ENCODE results near the gene NELFE.
"Not testable (repeated sequence)": the region's sequence is repeated elsewhere in the genome, so short reads cannot be mapped to it uniquely, and the experiment has no call there.

NELFE gene

DNA sequence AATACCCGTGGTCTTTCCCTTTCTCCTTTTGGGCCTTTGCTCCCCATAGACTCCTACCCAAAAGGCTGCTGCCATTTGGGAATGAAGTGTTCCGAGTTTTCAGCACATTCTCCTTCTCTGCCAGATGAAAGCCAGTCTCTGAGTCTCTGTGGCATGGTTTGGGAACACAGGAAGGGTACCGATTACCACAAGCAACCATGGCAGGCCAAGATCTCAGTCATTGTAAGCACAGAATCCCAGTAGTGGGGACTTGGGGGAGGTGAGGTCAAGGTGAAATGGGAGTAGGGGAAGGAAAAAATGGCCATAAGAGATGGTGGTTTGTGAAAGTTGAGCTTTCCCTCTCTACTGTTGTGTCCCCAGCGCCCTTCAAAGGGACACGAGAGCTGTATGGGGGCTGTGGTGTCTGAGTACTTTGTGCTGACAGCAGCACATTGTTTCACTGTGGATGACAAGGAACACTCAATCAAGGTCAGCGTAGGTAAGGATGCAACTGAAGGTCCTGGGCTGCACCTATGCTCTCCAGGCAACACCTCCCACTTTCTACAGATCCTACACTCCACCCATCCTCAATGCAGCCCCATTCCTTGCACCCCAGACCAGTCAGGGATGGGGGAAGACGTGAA, 8.7 kb downstream of the NELFE start:
- DNase-seq (ENCODE audit: low read depth in 3 of 3): no peak

GRCh38 chr6:31948753-31949413, 9.9 kb downstream of the NELFE start:
- no peak for DNase-seq (ENCODE audit: low read depth in 3 of 3)

- DNase-seq (ENCODE audit: low read depth in 3 of 3): no peak
Observed at GRCh38 chr6:31948306-31948705, 10.5 kb downstream of the NELFE start.

- DNase-seq (ENCODE audit: low read depth in 3 of 3): no peak
Observed at GRCh38 chr6:31947864-31948263, 10.9 kb downstream of the NELFE start.

DNA sequence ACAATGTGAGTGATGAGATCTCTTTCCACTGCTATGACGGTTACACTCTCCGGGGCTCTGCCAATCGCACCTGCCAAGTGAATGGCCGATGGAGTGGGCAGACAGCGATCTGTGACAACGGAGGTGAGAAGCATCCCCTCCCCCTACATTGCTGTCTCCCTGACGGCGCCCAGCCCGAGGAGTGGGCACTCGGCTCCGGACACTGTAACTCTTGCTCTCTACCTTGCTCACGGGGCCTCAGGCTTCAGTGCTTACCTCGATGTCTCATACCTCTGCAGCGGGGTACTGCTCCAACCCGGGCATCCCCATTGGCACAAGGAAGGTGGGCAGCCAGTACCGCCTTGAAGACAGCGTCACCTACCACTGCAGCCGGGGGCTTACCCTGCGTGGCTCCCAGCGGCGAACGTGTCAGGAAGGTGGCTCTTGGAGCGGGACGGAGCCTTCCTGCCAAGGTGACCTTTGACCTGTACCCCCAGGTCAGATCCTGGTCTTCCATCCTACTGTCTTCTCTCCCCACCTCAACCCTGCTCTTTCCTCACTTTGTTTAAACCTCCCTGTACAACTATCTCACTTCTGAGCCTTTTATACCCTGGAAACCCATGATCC, 11.6 kb downstream of the NELFE start:
- DNase-seq (ENCODE audit: low read depth in 3 of 3): no peak

- DNase-seq (ENCODE audit: low read depth in 3 of 3): no peak
Observed at GRCh38 chr6:31946370-31946885, 12.3 kb downstream of the NELFE start.

- no peak for DNase-seq (ENCODE audit: low read depth in 3 of 3)
Observed at GRCh38 chr6:31945507-31946369, 13.0 kb downstream of the NELFE start, which contains the start of gene CFB. CFB (plus strand) TSS chr6:31946095; CDS start chr6:31946222, 127 bp downstream.

DNA sequence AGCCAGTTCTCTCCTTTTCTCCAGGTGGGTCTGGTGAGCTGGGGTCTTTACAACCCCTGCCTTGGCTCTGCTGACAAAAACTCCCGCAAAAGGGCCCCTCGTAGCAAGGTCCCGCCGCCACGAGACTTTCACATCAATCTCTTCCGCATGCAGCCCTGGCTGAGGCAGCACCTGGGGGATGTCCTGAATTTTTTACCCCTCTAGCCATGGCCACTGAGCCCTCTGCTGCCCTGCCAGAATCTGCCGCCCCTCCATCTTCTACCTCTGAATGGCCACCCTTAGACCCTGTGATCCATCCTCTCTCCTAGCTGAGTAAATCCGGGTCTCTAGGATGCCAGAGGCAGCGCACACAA, 13.6 kb downstream of the NELFE start:
- DNase-seq (ENCODE audit: low read depth in 3 of 3): no peak

DNA sequence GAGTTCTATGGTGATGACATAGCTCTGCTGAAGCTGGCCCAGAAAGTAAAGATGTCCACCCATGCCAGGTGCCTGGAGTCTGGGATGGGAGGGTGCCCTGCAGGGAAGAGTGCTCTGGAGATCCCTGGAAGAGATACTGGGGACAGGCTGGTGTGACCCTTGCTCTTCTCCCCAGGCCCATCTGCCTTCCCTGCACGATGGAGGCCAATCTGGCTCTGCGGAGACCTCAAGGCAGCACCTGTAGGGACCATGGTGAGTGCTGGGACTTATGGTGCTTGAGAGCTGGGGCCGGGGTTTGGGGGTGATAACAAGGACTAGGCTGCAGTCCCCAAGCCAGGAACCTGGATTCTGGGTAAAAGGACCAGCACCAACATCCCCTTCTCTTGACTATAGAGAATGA, 15.0 kb downstream of the NELFE start:
- DNase-seq (ENCODE audit: low read depth in 3 of 3): no peak

- no peak for DNase-seq (ENCODE audit: low read depth in 3 of 3)
Observed at GRCh38 chr6:31940256-31940664, 18.5 kb downstream of the NELFE start.

- no peak for DNase-seq (ENCODE audit: low read depth in 3 of 3)
Observed at GRCh38 chr6:31935823-31936222, 22.9 kb downstream of the NELFE start.

- no peak for DNase-seq (ENCODE audit: low read depth in 3 of 3)
Observed at GRCh38 chr6:31935021-31935420, 23.8 kb downstream of the NELFE start.

DNA sequence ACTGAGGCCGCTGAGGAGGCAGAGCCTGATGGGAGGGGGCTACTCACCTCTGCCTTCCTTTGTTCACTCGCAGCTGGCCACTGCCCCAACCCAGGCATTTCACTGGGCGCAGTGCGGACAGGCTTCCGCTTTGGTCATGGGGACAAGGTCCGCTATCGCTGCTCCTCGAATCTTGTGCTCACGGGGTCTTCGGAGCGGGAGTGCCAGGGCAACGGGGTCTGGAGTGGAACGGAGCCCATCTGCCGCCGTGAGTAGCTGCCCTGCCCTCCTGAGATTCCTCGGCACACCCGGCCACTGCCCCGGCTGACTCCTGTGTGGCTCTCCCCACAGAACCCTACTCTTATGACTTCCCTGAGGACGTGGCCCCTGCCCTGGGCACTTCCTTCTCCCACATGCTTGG, 25.2 kb downstream of the NELFE start:
- DNase-seq (ENCODE audit: low read depth in 3 of 3): no peak

DNA sequence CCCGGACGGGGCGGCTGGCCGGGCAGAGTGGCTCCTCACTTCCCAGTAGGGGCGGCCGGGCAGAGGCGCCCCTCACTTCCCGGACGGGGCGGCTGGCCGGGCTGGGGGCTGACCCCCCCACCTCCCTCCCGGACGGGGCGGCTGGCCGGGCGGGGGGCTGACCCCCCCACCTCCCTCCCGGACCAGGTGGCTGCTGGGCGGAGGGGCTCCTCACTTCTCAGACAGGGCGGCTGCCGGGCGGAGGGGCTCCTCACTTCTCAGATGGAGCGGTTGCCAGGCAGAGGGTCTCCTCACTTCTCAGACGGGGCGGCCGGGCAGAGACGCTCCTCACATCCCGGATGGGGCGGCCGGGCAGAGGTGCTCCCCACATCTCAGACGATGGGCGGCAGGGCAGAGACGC, 26.6 kb downstream of the NELFE start:
- not testable (repeated sequence) for DNase-seq (ENCODE audit: low read depth in 3 of 3)

DNA sequence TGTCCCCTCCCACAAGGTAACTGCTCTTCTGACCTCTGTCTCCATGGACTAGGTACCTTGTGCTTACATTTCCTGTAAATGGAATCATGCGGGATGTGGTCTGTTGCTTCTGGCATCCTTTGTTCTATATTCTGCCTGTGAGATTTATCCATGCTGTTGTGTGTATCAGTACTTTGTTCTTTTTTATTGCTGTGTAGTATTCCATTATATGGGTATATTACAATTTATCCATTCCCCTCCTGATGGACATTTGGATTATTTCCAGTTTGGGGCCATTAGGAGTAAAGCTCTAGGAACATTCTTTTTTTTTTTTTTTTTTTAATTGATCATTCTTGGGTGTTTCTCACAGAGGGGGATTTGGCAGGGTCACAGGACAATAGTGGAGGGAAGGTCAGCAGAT, 27.8 kb downstream of the NELFE start:
- DNase-seq (ENCODE audit: low read depth in 3 of 3): no peak

- DNase-seq (ENCODE audit: low read depth in 3 of 3): no peak
Observed at GRCh38 chr6:31928672-31928939, 30.2 kb downstream of the NELFE start.

- DNase-seq (ENCODE audit: low read depth in 3 of 3): no peak
Observed at GRCh38 chr6:31927863-31928671, 30.7 kb downstream of the NELFE start.

DNA sequence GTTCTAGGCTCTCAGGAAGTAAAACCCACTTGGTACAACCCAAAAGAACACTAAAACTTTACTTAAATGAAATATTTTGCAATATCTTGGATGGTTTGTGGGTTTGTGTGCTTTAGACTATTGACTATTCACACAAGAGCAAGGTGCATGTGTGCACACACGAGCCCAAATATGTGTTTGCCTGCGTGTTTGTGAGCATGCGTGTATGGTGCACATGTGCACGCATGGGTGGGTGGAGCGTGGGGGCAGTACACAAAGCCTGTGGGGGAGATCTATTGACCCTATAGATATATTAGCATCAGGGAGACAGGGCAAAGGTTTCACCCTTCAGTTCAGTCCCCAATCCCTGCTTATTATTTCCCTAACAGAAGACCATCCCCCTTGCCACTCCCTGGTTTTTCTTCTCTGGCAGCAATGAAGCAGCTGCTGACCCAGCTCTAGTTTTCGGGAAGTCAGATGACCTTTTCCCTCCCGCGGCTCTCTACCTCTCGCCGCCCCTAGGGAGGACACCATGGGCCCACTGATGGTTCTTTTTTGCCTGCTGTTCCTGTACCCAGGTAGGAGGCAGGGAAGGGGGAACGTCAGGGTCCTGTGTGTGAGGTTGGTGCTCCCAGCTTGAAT, 31.4 kb downstream of the NELFE start, which contains the start of gene C2:
Gene C2 (plus strand): TSS at position 476 of the 621 bp plus-strand sequence. CDS start 36 bp downstream, at position 512.
- DNase-seq (ENCODE audit: low read depth in 3 of 3): no peak

DNA sequence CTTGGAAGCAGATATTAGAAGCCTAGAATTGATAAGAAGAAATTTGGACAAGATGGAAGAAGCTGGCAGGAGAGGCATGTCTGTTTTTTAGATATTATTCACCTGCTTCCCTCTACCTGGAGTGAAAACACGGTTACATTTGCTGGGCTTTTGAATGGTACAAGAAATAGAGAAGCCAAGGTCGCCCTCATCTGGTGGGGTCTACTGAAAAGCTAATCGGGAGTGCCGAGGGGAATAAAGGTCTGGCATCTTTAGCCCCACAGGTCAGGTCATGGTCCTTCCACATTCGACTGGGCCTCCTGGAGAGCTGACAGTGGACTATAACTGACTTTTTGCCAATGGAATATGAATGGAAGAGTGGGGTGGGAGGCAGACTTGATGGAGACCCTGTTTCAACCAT, 35.8 kb downstream of the NELFE start:
- DNase-seq (ENCODE audit: low read depth in 3 of 3): no peak

DNA sequence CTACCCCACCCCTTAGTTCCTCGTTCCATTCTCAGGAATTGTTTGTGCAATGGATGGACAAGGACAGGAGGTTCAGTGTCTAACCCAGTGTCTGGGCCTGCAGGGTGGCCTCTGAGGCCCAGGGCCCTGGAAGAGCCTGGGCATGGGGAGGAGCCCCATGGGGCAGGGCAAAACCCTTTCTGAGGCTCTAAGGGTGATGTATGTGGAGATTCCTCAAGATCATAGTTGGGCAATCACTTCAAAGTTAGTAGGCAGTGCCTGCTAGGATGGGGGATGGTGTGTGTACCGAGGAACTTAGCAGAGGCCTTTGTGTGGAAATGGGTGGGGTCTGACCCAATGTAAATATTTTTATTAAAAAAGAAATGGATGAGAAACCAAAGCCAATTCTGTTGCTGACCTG, 38.0 kb downstream of the NELFE start:
- DNase-seq (ENCODE audit: low read depth in 3 of 3): no peak
